ENCODE measurements around the gene TNFAIP6. TPM values are rescaled to one million over a fixed set of nuclear protein-coding genes. Genes with fewer than 3 reads are reported as not detected.

The TNFAIP6 gene
- total and polyA plus RNA-seq, 8 donors, result 2.3 to 14.8 (median 4.0) TPM

DNA sequence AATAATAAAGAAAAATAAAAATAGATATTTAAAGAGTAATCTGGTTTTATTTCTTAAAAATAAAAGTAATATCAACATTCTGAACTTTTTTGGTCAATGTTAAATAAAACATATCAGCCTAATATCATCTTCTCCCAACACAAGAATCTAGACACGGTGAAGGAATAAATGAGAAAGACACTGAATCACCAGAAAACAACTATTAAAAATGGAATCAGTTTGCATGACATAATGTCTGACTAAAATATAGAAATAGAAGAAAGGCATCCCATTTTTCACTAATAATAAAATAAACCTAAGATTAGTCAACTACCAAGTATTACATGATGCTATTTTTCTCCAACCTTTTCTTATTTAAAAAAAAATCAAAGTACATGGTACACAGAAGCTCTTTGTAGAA, 30.8 kb upstream of the TNFAIP6 start:
- Histone ChIP-seq H3K27me3 (no peaks in the 10 kb centered on the region), H3K9me3 (no peaks in the 10 kb centered on the region), H3K4me1 (peaks cover 0 to 8% of the 10 kb centered on the region in 2 donors), H3K4me3 (no peak overlapping the region), H3K36me3 (no peaks in the 10 kb centered on the region), H3K27ac (peak overlapping the region in 1 of 2 donors; percentile 63)
- DNase-seq (no peak), ATAC-seq (no peak)
- intact Hi-C loops (cut with DNase I), result no loop called here
- TF ChIP-seq, protein P1, sequence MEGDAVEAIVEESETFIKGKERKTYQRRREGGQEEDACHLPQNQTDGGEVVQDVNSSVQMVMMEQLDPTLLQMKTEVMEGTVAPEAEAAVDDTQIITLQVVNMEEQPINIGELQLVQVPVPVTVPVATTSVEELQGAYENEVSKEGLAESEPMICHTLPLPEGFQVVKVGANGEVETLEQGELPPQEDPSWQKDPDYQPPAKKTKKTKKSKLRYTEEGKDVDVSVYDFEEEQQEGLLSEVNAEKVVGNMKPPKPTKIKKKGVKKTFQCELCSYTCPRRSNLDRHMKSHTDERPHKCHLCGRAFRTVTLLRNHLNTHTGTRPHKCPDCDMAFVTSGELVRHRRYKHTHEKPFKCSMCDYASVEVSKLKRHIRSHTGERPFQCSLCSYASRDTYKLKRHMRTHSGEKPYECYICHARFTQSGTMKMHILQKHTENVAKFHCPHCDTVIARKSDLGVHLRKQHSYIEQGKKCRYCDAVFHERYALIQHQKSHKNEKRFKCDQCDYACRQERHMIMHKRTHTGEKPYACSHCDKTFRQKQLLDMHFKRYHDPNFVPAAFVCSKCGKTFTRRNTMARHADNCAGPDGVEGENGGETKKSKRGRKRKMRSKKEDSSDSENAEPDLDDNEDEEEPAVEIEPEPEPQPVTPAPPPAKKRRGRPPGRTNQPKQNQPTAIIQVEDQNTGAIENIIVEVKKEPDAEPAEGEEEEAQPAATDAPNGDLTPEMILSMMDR (IDR thresholded peaks at IDR 0.05), result no peak

- H3K36me3 ChIP-seq, result no peaks in the 10 kb centered on the region
- no peaks in the 10 kb centered on the region for H3K9me3 ChIP-seq
- no peak overlapping the region for H3K27ac ChIP-seq
- H3K4me1 ChIP-seq, result peaks cover 0 to 17% of the 10 kb centered on the region in 2 donors
- TF ChIP-seq, protein P1 (IDR thresholded peaks at IDR 0.05), result no peak
- no peak overlapping the region for H3K4me3 ChIP-seq
- intact Hi-C loops (cut with DNase I), result no loop called here
- H3K27me3 ChIP-seq, result no peaks in the 10 kb centered on the region
- ATAC-seq (no peak), DNase-seq (no peak)
These were observed 27.4 kb upstream of the TNFAIP6 start for GRCh38 chr2:151329998-151330397.

- TF ChIP-seq, protein P1 (IDR thresholded peaks at IDR 0.05), result no peak
- ATAC-seq (no peak), DNase-seq (no peak)
- Histone ChIP-seq H3K4me3 (no peak overlapping the region), H3K9me3 (no peaks in the 10 kb centered on the region), H3K27me3 (no peaks in the 10 kb centered on the region), H3K27ac (no peak overlapping the region), H3K36me3 (no peaks in the 10 kb centered on the region), H3K4me1 (peaks cover 0 to 23% of the 10 kb centered on the region in 2 donors)
- intact Hi-C loops (cut with DNase I), result no loop called here
These were observed 24.3 kb upstream of the TNFAIP6 start for GRCh38 chr2:151333083-151333482.

- Histone ChIP-seq H3K4me3 (no peak overlapping the region), H3K36me3 (no peaks in the 10 kb centered on the region), H3K27ac (peak overlapping the region in 1 of 2 donors; percentile 26), H3K4me1 (peaks cover 0 to 27% of the 10 kb centered on the region in 2 donors), H3K27me3 (no peaks in the 10 kb centered on the region), H3K9me3 (no peaks in the 10 kb centered on the region)
- peak; percentile 79 for ATAC-seq
- DNase-seq, result no peak
- intact Hi-C loops (cut with DNase I), result no loop called here
- TF ChIP-seq, protein P1 (IDR thresholded peaks at IDR 0.05), result no peak
These were observed 23.1 kb upstream of the TNFAIP6 start for GRCh38 chr2:151334082-151334815.

GRCh38 chr2:151336863-151337371, 20.5 kb upstream of the TNFAIP6 start:
- Histone ChIP-seq H3K36me3 (no peaks in the 10 kb centered on the region), H3K27me3 (no peaks in the 10 kb centered on the region), H3K4me1 (peaks cover 0 to 27% of the 10 kb centered on the region in 2 donors), H3K4me3 (no peak overlapping the region), H3K9me3 (peaks cover 0 to 9% of the 10 kb centered on the region in 2 donors), H3K27ac (no peak overlapping the region)
- ATAC-seq (no peak), DNase-seq (no peak)
- intact Hi-C loops (cut with DNase I), result no loop called here
- TF ChIP-seq, protein P1 (IDR thresholded peaks at IDR 0.05), result no peak
